B cell (primary cell): ENCODE data around the gene URM1. TPM values are rescaled to one million over a fixed set of nuclear protein-coding genes. Genes with fewer than 3 reads are reported as not detected.

Source experiments
- ATAC-seq: fragments of 200-7000 bp; cut with Tn5 transposase; one replicate; pipeline ENCODE4 v1.10.0; 2021; ENCODE audit warnings: low read depth, mild to moderate bottlenecking, moderate number of reproducible peaks, moderate library complexity
- CTCF ChIA-PET: fragments of 350-600 bp; sonication (Branson Sonifier 250); formaldehyde crosslinking; loops from one replicate; lab custom pipeline; 2021; ENCODE audit warnings: antibody characterized with exemption, inconsistent platforms; lab: Charles Lee
- POLR2A ChIA-PET: fragments of 350-600 bp; sonication (Branson Sonifier 250); formaldehyde crosslinking; loops from one replicate; lab custom pipeline; 2021; ENCODE audit warnings: antibody characterized with exemption; lab: Charles Lee
- DNase-seq: peaks from one replicate; pipeline ENCODE4 v3.0.0; 2013
- H2AFZ ChIP-seq: 2 replicates; pipeline ENCODE4 v1.6.1; 2012; ENCODE audit warnings: mild to moderate bottlenecking, low read depth, low read length; ENCODE audit not compliant: insufficient read depth, poor library complexity, severe bottlenecking
- H3K27ac ChIP-seq, 2 donors: 1 replicate in 1 of 2; 2 replicates in 1 of 2; pipeline ENCODE4 v1.5.1; 2012 to 2013; ENCODE audit warnings: low read length in 2 of 2, mild to moderate bottlenecking in 2 of 2, moderate library complexity in 1 of 2
- H3K27me3 ChIP-seq, 4 experiments: fragments of 200-600 bp in 1 of 4; sonication (generic) in 1 of 4; replicated peaks in 1 of 4; 1 replicate in 2 of 4; 2 replicates in 2 of 4; pipeline versions ENCODE4 v1.6.1 to v1.7.0; 2013 to 2016; ENCODE audit warnings: low read length in 3 of 4, mild to moderate bottlenecking in 2 of 4, mixed read lengths in 1 of 4, moderate library complexity in 1 of 4; ENCODE audit not compliant: insufficient read depth in 4 of 4, control insufficient read depth in 3 of 4; ENCODE audit errors: control extremely low read depth in 1 of 4
- H3K36me3 ChIP-seq, 2 experiments: replicated peaks in 1 of 2; 1 replicate in 1 of 2; 2 replicates in 1 of 2; pipeline versions ENCODE4 v1.6.1 to v1.7.1; 2013; ENCODE audit warnings: low read length in 1 of 2; ENCODE audit not compliant: insufficient read depth in 2 of 2, control insufficient read depth in 1 of 2; ENCODE audit errors: control extremely low read depth in 1 of 2, extremely low read depth in 1 of 2
- H3K4me1 ChIP-seq, 2 donors: fragments of 200-600 bp in 1 of 2; sonication (generic) in 1 of 2; 1 replicate in 1 of 2; 2 replicates in 1 of 2; pipeline versions ENCODE4 v1.5.1 to v1.6.1; 2013 to 2017; ENCODE audit warnings: low read length in 2 of 2; ENCODE audit not compliant: control insufficient read depth in 2 of 2, insufficient read depth in 2 of 2
- H3K4me2 ChIP-seq: replicated peaks from 2 replicates; pipeline ENCODE3; 2012; ENCODE audit warnings: mild to moderate bottlenecking, low read depth, low read length; ENCODE audit not compliant: poor library complexity, severe bottlenecking
- H3K4me3 ChIP-seq, 5 experiments: fragments of 200-600 bp in 1 of 5; sonication (generic) in 1 of 5; 1 replicate in 3 of 5; 2 replicates in 2 of 5; pipeline versions ENCODE4 v1.5.1 to v1.7.0; 2011 to 2016; ENCODE audit warnings: low read length in 4 of 5, mild to moderate bottlenecking in 4 of 5, low read depth in 2 of 5, control low read depth in 1 of 5, moderate library complexity in 1 of 5; ENCODE audit not compliant: insufficient read depth in 1 of 5; ENCODE audit errors: control extremely low read depth in 1 of 5, extremely low read depth in 1 of 5
- H3K79me2 ChIP-seq: fragments of 200-600 bp; sonication (generic); one replicate; pipeline ENCODE4 v1.6.0; 2016; ENCODE audit warnings: low read length; ENCODE audit not compliant: control insufficient read depth, insufficient read depth
- H3K9ac ChIP-seq: fragments of 200-600 bp; sonication (generic); 2 replicates; pipeline ENCODE4 v1.6.1; 2017; ENCODE audit warnings: mild to moderate bottlenecking, low read length, moderate library complexity
- H3K9me3 ChIP-seq, 3 donors: one replicate each; pipeline versions ENCODE4 v1.6.1 to v1.7.1; 2013; ENCODE audit warnings: low read length in 2 of 3; ENCODE audit not compliant: control insufficient read depth in 2 of 3, insufficient read depth in 1 of 3; ENCODE audit errors: control extremely low read depth in 1 of 3
- H4K20me1 ChIP-seq: 2 replicates; pipeline ENCODE4 v1.6.0; 2012; ENCODE audit warnings: mild to moderate bottlenecking, low read length; ENCODE audit not compliant: insufficient read depth, control insufficient read depth, poor library complexity, severe bottlenecking
- H3K27ac Mint-ChIP-seq: one replicate; pipeline ENCODE4 v1.8.0; 2021; ENCODE audit warnings: mixed read lengths
- H3K27me3 Mint-ChIP-seq: one replicate; pipeline ENCODE4 v1.8.0; 2021; ENCODE audit warnings: mixed read lengths
- H3K4me1 Mint-ChIP-seq: one replicate; pipeline ENCODE4 v1.8.0; 2021; ENCODE audit warnings: mixed read lengths
- H3K4me3 Mint-ChIP-seq: one replicate; pipeline ENCODE4 v1.8.0; 2021; ENCODE audit warnings: mixed read lengths
- H3K9me3 Mint-ChIP-seq: one replicate; pipeline ENCODE4 v1.8.0; 2022; ENCODE audit warnings: mixed read lengths; ENCODE audit not compliant: insufficient read depth
- CTCF ChIP-seq: fragments of 200-600 bp; IDR thresholded peaks from one replicate; pipeline ENCODE4 v1.8.0; 2022; ENCODE audit warnings: antibody characterized with exemption, mild to moderate bottlenecking
- EZH2 ChIP-seq: IDR thresholded peaks from 2 replicates; pipeline ENCODE4 v1.6.1; 2012; ENCODE audit warnings: borderline replicate concordance, low read depth, mild to moderate bottlenecking, moderate library complexity, low read length; ENCODE audit not compliant: insufficient read depth, poor library complexity, severe bottlenecking
- WGBS: methylation state at CpG from one replicate; pipeline ENCODE4 v1.1.5; 2013; ENCODE audit warnings: missing lambda C conversion rate; ENCODE audit not compliant: insufficient coverage; 5-methylcytosine and 5-hydroxymethylcytosine counted together
- intact Hi-C: fragments of 100-400 bp; cut with micrococcal nuclease; formaldehyde crosslinking; loops from one replicate; pipeline ENCODE4 v1.10.0; 2022
- polyA plus RNA-seq: library from polyadenylated mRNA; depleted of rRNA; stranded (reverse); fragments of >200 nt; gene quantifications from 2 replicates; pipeline ENCODE4 v1.2.3, GENCODE V29; 2012
- total RNA-seq, 2 donors: library from RNA; stranded (reverse); fragments of 120-200 nt in 1 of 2; gene quantifications; 1 replicate in 1 of 2; 2 replicates in 1 of 2; pipeline versions ENCODE4 v1.2.3 to v1.2.4, GENCODE V29; 2013 to 2022

URM1 gene
- total and polyA plus RNA-seq, 2 donors (not counting 1 experiment from before 2014, with no cell fraction given) = 40.3 to 43.8 TPM

- no peaks in the 10 kb centered on the region for H3K9me3 Mint-ChIP-seq
- Histone ChIP-seq H2AFZ (no peak overlapping the region), H3K4me2 (no peak overlapping the region), H3K36me3 (peaks cover 1 to 61% of the 10 kb centered on the region in 2 experiments), H4K20me1 (peaks cover 66% of the 10 kb centered on the region), H3K27ac (no peak overlapping the region), H3K27me3 (no peaks in the 10 kb centered on the region), H3K4me1 (no peaks in the 10 kb centered on the region), H3K79me2 (peaks cover 39% of the 10 kb centered on the region), H3K9me3 (no peaks in the 10 kb centered on the region), H3K9ac (no peak overlapping the region), H3K4me3 (no peak overlapping the region)
- H3K27me3 Mint-ChIP-seq = no peaks in the 10 kb centered on the region
- intact Hi-C loops = no loop called here
- ATAC-seq (no peak), DNase-seq (no peak)
- WGBS = 100% methylated on average over 3 of the region's 6 CpGs
- H3K4me3 Mint-ChIP-seq = no peak overlapping the region
- H3K4me1 Mint-ChIP-seq = peaks cover 2% of the 10 kb centered on the region
- TF ChIP-seq EZH2 = no peak
- no peak for TF ChIP-seq CTCF
- CTCF ChIA-PET = no interaction called here
- no peak overlapping the region for H3K27ac Mint-ChIP-seq
- POLR2A ChIA-PET = no interaction called here
Measured at GRCh38 chr9:128382261-128382660, 11.1 kb downstream of the URM1 start.

GRCh38 chr9:128383007-128383753 is 12.0 kb downstream of the URM1 start:
- ChIA-PET POLR2A (interaction anchor here (0.5 kb wide), 1 partner anchor 205 kb away, joined by 6 read pairs; no protein-coding TSS in a partner anchor), CTCF (no interaction called here)
- Histone ChIP-seq H3K4me3 (no peak overlapping the region), H3K36me3 (peaks cover 1 to 64% of the 10 kb centered on the region in 2 experiments), H3K79me2 (peaks cover 31% of the 10 kb centered on the region), H2AFZ (no peak overlapping the region), H3K4me2 (no peak overlapping the region), H3K27ac (no peak overlapping the region), H4K20me1 (peaks cover 57% of the 10 kb centered on the region), H3K9ac (no peak overlapping the region), H3K4me1 (no peaks in the 10 kb centered on the region), H3K9me3 (no peaks in the 10 kb centered on the region), H3K27me3 (no peaks in the 10 kb centered on the region)
- Mint-ChIP-seq H3K4me1 (peaks cover 2% of the 10 kb centered on the region), H3K27ac (no peak overlapping the region), H3K4me3 (no peak overlapping the region), H3K27me3 (no peaks in the 10 kb centered on the region), H3K9me3 (no peaks in the 10 kb centered on the region)
- 97% methylated on average over 7 of the region's 9 CpGs for WGBS
- TF ChIP-seq EZH2 (no peak), CTCF (no peak)
- ATAC-seq (no peak), DNase-seq (no peak)
- intact Hi-C loops = no loop called here
